ENCODE data around the gene SDC3. TPM values are rescaled to one million over a fixed set of nuclear protein-coding genes. Genes with fewer than 3 reads are reported as not detected.

Gene SDC3, protein sequence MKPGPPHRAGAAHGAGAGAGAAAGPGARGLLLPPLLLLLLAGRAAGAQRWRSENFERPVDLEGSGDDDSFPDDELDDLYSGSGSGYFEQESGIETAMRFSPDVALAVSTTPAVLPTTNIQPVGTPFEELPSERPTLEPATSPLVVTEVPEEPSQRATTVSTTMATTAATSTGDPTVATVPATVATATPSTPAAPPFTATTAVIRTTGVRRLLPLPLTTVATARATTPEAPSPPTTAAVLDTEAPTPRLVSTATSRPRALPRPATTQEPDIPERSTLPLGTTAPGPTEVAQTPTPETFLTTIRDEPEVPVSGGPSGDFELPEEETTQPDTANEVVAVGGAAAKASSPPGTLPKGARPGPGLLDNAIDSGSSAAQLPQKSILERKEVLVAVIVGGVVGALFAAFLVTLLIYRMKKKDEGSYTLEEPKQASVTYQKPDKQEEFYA
- total RNA-seq (2021) = 7.7 and 11.6 TPM in 2 replicates
- percentile 42 among the genes with signal in this experiment for Bru-seq, nascent RNA
- BruChase-seq, experiment 1, labeled RNA remaining after a 2-hour chase = percentile 47 among the genes with signal in this experiment
- BruChase-seq, experiment 2, labeled RNA remaining after a 6-hour chase = percentile 57 among the genes with signal in this experiment
- long read RNA-seq, transcript SDC3-202 (5 exons, 1,580 nt) = major isoform, 7 of 23 reads
- long read RNA-seq, partial matches to known transcripts = 0 of 23 reads
- long read RNA-seq, other reads (novel, unspliced or antisense) = 16 of 23 reads

DNA sequence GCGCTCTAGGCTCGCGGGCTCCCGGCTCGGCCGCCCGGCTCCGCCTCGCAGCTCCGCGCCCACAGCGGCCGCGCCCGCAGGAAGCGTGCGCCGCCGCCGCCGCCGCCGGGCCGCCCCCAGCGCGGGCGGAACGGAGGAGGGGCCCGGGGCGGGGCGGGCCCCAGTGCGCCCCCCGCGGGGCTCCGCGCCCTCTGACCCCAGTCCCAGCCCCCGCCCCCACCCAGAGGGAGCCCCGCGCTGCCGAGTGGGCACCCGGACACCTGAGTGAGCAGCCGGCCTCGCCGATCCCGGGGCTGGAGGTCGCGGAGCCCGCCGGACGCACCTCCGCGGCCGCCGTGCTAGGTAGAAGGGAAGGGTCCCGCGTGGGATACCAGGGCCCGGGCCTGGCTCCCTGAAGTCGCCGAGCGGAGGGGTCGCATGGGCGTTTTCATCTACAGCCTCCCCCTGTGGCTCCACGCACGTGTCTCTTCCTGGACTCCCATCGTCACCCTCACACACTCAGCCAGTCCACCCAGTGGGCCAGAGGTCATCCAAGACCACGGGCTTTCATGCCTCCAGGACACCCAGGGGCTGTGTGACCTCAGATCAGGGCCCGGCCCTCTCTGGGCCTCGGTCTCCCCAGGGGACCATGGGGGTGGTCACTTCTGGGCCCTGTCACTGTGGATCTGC, at the start of gene SDC3:
SDC3 (minus strand) TSS at position 63 of the 669 bp plus-strand sequence. CDS start 172 bp downstream, outside the sequence.
- H3K4me1 ChIP-seq (ENCODE audit: insufficient read depth, low read length, poor library complexity, severe bottlenecking) = peaks cover 8% of the 10 kb centered on the region
- DNase-seq (ENCODE audit: low spot score) = peak; percentile 44
- ChIA-PET CTCF (interaction anchor here (3.8 kb wide), 1 partner anchor 106 kb away, joined by 64 read pairs; no protein-coding TSS in a partner anchor), POLR2A (ENCODE audit: low non-redundant PET) (no interaction called here)
- no peaks in the 10 kb centered on the region for H3K36me3 ChIP-seq (ENCODE audit: insufficient read depth, low read length, poor library complexity, severe bottlenecking)
- peaks cover 12% of the 10 kb centered on the region for H3K27me3 ChIP-seq (replicated peaks; ENCODE audit: insufficient read depth, low read depth, low read length, poor library complexity)
- intact Hi-C loops (cut with micrococcal nuclease; ENCODE audit: unreplicated experiment) = no loop called here
- no peaks in the 10 kb centered on the region for H3K9me3 ChIP-seq (ENCODE audit: low read depth, low read length, poor library complexity, severe bottlenecking)
- H3K27ac ChIP-seq (ENCODE audit: low read depth, low read length, poor library complexity, severe bottlenecking) = no peak within 1 kb of the TSS
- BruUV-seq (replicated peaks) = no TSS peak
- TF ChIP-seq, protein P1, sequence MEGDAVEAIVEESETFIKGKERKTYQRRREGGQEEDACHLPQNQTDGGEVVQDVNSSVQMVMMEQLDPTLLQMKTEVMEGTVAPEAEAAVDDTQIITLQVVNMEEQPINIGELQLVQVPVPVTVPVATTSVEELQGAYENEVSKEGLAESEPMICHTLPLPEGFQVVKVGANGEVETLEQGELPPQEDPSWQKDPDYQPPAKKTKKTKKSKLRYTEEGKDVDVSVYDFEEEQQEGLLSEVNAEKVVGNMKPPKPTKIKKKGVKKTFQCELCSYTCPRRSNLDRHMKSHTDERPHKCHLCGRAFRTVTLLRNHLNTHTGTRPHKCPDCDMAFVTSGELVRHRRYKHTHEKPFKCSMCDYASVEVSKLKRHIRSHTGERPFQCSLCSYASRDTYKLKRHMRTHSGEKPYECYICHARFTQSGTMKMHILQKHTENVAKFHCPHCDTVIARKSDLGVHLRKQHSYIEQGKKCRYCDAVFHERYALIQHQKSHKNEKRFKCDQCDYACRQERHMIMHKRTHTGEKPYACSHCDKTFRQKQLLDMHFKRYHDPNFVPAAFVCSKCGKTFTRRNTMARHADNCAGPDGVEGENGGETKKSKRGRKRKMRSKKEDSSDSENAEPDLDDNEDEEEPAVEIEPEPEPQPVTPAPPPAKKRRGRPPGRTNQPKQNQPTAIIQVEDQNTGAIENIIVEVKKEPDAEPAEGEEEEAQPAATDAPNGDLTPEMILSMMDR (conservative IDR thresholded peaks at IDR 0.05; ENCODE audit: low read depth, low read length) = no peak
- TF ChIP-seq EZH2 (IDR thresholded peaks at IDR 0.05; ENCODE audit: borderline replicate concordance, low read depth, low read length, poor library complexity, severe bottlenecking) = no peak
- peak within 1 kb of the TSS; percentile 41 for H3K4me3 ChIP-seq (ENCODE audit: low read depth, low read length, poor library complexity, severe bottlenecking)

DNA sequence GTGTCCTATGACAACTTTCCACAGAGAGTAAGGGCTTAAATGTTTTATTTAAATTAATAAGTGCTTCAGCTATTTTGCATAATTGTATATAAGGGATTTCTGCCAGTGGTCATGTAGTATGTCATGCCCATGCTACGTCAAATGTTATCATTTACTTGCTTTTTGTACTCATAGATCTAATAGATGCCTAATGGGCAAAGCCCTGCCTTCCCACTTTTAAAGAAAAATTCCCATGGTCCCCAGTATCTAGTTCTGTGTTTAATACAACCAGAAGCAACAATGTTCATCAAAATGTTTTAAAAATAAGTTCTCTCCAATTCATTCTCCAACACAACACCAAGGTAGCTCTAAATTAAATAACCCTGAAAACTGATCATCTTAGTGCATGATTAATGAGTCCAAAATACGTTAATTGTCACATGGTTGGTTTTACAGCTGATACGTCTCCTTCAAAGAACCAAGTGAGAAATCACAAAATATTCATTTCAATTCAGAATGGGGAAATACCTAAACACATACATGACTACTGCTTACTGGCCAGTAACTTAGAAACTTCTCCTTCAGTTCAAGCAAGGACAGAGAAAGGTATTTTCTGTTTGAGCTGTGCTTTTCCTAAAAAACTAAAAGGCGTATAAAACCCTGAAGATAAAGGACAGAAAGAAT, 49.1 kb upstream of the SDC3 start:
- Histone ChIP-seq H3K27ac (ENCODE audit: low read depth, low read length, poor library complexity, severe bottlenecking) (no peak overlapping the region), H3K4me1 (ENCODE audit: insufficient read depth, low read length, poor library complexity, severe bottlenecking) (no peaks in the 10 kb centered on the region), H3K36me3 (ENCODE audit: insufficient read depth, low read length, poor library complexity, severe bottlenecking) (peaks cover 85% of the 10 kb centered on the region), H3K9me3 (ENCODE audit: low read depth, low read length, poor library complexity, severe bottlenecking) (no peaks in the 10 kb centered on the region), H3K4me3 (ENCODE audit: low read depth, low read length, poor library complexity, severe bottlenecking) (no peak overlapping the region), H3K27me3 (replicated peaks; ENCODE audit: insufficient read depth, low read depth, low read length, poor library complexity) (no peaks in the 10 kb centered on the region)
- TF ChIP-seq EZH2 (IDR thresholded peaks at IDR 0.05; ENCODE audit: borderline replicate concordance, low read depth, low read length, poor library complexity, severe bottlenecking) = no peak
- TF ChIP-seq, protein P1 (conservative IDR thresholded peaks at IDR 0.05; ENCODE audit: low read depth, low read length) = no peak
- CTCF ChIA-PET = no interaction called here
- POLR2A ChIA-PET (ENCODE audit: low non-redundant PET) = no interaction called here
- no TSS peak for BruUV-seq (replicated peaks)
- intact Hi-C loops (cut with micrococcal nuclease; ENCODE audit: unreplicated experiment) = no loop called here
- no peak for DNase-seq (ENCODE audit: low spot score)

DNA sequence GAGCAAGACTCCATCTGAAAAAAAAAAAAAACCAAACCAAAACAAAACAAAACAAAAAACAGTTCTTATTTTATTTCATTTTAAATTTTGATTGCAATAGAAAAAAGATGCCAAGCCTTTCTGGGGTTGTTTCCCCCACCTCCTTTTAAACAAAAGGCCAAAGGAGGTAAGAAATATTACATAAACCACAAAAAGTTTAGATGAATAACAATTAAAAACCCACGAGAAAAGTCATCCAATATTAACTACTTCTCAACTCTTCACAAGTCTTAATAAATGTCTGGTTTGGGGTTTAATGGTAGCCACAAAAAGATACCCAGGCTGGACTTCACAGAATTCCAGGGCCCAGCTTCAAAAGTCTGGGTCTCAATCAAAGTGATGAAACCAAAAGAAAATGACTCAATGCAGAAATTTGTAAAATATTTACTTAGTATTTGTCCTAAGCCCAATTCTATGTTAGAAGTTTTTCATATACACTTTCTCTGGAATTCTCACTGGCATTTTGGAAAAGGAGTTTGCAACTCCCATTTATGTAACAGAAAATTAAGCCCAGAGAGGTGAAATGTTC, 47.0 kb upstream of the SDC3 start:
- POLR2A ChIA-PET (ENCODE audit: low non-redundant PET) = no interaction called here
- no peak for DNase-seq (ENCODE audit: low spot score)
- H3K27me3 ChIP-seq (replicated peaks; ENCODE audit: insufficient read depth, low read depth, low read length, poor library complexity) = no peaks in the 10 kb centered on the region
- H3K9me3 ChIP-seq (ENCODE audit: low read depth, low read length, poor library complexity, severe bottlenecking) = no peaks in the 10 kb centered on the region
- no TSS peak for BruUV-seq (replicated peaks)
- CTCF ChIA-PET = no interaction called here
- no peak overlapping the region for H3K27ac ChIP-seq (ENCODE audit: low read depth, low read length, poor library complexity, severe bottlenecking)
- intact Hi-C loops (cut with micrococcal nuclease; ENCODE audit: unreplicated experiment) = no loop called here
- TF ChIP-seq, protein P1 (conservative IDR thresholded peaks at IDR 0.05; ENCODE audit: low read depth, low read length) = no peak
- TF ChIP-seq EZH2 (IDR thresholded peaks at IDR 0.05; ENCODE audit: borderline replicate concordance, low read depth, low read length, poor library complexity, severe bottlenecking) = no peak
- no peaks in the 10 kb centered on the region for H3K4me1 ChIP-seq (ENCODE audit: insufficient read depth, low read length, poor library complexity, severe bottlenecking)
- peaks cover 85% of the 10 kb centered on the region for H3K36me3 ChIP-seq (ENCODE audit: insufficient read depth, low read length, poor library complexity, severe bottlenecking)
- no peak overlapping the region for H3K4me3 ChIP-seq (ENCODE audit: low read depth, low read length, poor library complexity, severe bottlenecking)
